Stimulated activated CD4-positive, alpha-beta T cell treated with anti-CD3 and anti-CD28 coated beads, TNF-alpha, amount 100 ng/mL, for 48 hours (primary cell): ENCODE measurements around the gene NOP16.

ENCODE experiments used
- DNase-seq, 3 donors: peaks; one replicate each; pipeline ENCODE4 v3.0.0-alpha.2; 2020; ENCODE audit warnings: low read depth in 3 of 3

Gene NOP16

GRCh38 chr5:176388444-176389134 is at the start of gene NOP16, which contains the start of gene HIGD2A:
TSS of gene NOP16 (minus strand) at chr5:176388598. CDS start at chr5:176388539, 59 bp downstream.
TSS of gene HIGD2A (plus strand) at chr5:176388751. CDS start at chr5:176388820, 69 bp downstream.
- peak; percentile 97 to 100 (median 98) for DNase-seq

- DNase-seq, result no peak
These were observed 48.3 kb upstream of the NOP16 start for GRCh38 chr5:176436656-176437055.

- DNase-seq, result no peak
These were observed 44.3 kb upstream of the NOP16 start for GRCh38 chr5:176432707-176433106.

- no peak for DNase-seq
These were observed 41.6 kb upstream of the NOP16 start for GRCh38 chr5:176429972-176430371.

- DNase-seq, result no peak
These were observed 39.6 kb upstream of the NOP16 start for GRCh38 chr5:176427971-176428370.

- no peak for DNase-seq
These were observed 38.5 kb upstream of the NOP16 start for GRCh38 chr5:176426876-176427275.

GRCh38 chr5:176425791-176426190 is 37.4 kb upstream of the NOP16 start:
- DNase-seq, result no peak

- DNase-seq, result no peak
These were observed 36.7 kb upstream of the NOP16 start for GRCh38 chr5:176425138-176425537.

- DNase-seq, result no peak
These were observed 35.8 kb upstream of the NOP16 start for GRCh38 chr5:176424181-176424580.

- no peak for DNase-seq
These were observed 32.7 kb upstream of the NOP16 start for GRCh38 chr5:176420972-176421544.

- no peak for DNase-seq
These were observed 31.7 kb upstream of the NOP16 start for GRCh38 chr5:176420086-176420485.

GRCh38 chr5:176418251-176418650 is 29.9 kb upstream of the NOP16 start:
- no peak for DNase-seq

GRCh38 chr5:176416965-176417364 is 28.6 kb upstream of the NOP16 start:
- DNase-seq, result no peak

- peak; percentile 78 to 92 (median 83) for DNase-seq
These were observed 27.8 kb upstream of the NOP16 start, which contains the start of gene CLTB for GRCh38 chr5:176415952-176416924. TSS of gene CLTB (minus strand) at chr5:176416539. CDS start at chr5:176416363, 176 bp downstream.

GRCh38 chr5:176415240-176415951 is 27.0 kb upstream of the NOP16 start:
- DNase-seq, result no peak

GRCh38 chr5:176414704-176415103 is 26.3 kb upstream of the NOP16 start:
- no peak for DNase-seq

- DNase-seq, result no peak
These were observed 25.4 kb upstream of the NOP16 start for GRCh38 chr5:176413709-176414191.

- no peak for DNase-seq
These were observed 24.8 kb upstream of the NOP16 start for GRCh38 chr5:176413255-176413565.

GRCh38 chr5:176412517-176413254 is 24.3 kb upstream of the NOP16 start:
- no peak for DNase-seq

- DNase-seq, result no peak
These were observed 22.2 kb upstream of the NOP16 start for GRCh38 chr5:176410486-176411180.
